IPS-15b (cell line): Measurements from ENCODE around the gene ANKZF1.

Experiments used
- H3K27me3 ChIP-seq: one replicate; pipeline ENCODE4 v1.6.1; 2013; ENCODE audit warnings: low read length; ENCODE audit not compliant: control insufficient read depth, insufficient read depth
- H3K36me3 ChIP-seq: one replicate; pipeline ENCODE4 v1.6.1; 2013; ENCODE audit warnings: low read length; ENCODE audit not compliant: control insufficient read depth, insufficient read depth
- H3K4me1 ChIP-seq: one replicate; pipeline ENCODE4 v1.6.1; 2013; ENCODE audit warnings: mild to moderate bottlenecking, low read length; ENCODE audit not compliant: control insufficient read depth, insufficient read depth
- H3K4me3 ChIP-seq: one replicate; pipeline ENCODE4 v1.5.1; 2013; ENCODE audit warnings: low read depth, low read length
- H3K9ac ChIP-seq: one replicate; pipeline ENCODE4 v1.6.1; 2013; ENCODE audit warnings: low read depth, mild to moderate bottlenecking, low read length
- H3K9me3 ChIP-seq: one replicate; pipeline ENCODE4 v1.6.1; 2013; ENCODE audit warnings: mild to moderate bottlenecking, low read length; ENCODE audit not compliant: control insufficient read depth, insufficient read depth

ANKZF1 gene

GRCh38 chr2:219282375-219282774 is 52.8 kb downstream of the ANKZF1 start:
- Histone ChIP-seq H3K9me3 (no peaks in the 10 kb centered on the region), H3K4me1 (peaks cover 14% of the 10 kb centered on the region), H3K36me3 (no peaks in the 10 kb centered on the region), H3K27me3 (peaks cover 4% of the 10 kb centered on the region), H3K9ac (no peak overlapping the region), H3K4me3 (no peak overlapping the region)

GRCh38 chr2:219282943-219283581 is 53.5 kb downstream of the ANKZF1 start:
- peaks cover 10% of the 10 kb centered on the region for H3K4me1 ChIP-seq
- peaks cover 2% of the 10 kb centered on the region for H3K27me3 ChIP-seq
- no peak overlapping the region for H3K4me3 ChIP-seq
- H3K36me3 ChIP-seq = no peaks in the 10 kb centered on the region
- H3K9ac ChIP-seq = no peak overlapping the region
- no peaks in the 10 kb centered on the region for H3K9me3 ChIP-seq

DNA sequence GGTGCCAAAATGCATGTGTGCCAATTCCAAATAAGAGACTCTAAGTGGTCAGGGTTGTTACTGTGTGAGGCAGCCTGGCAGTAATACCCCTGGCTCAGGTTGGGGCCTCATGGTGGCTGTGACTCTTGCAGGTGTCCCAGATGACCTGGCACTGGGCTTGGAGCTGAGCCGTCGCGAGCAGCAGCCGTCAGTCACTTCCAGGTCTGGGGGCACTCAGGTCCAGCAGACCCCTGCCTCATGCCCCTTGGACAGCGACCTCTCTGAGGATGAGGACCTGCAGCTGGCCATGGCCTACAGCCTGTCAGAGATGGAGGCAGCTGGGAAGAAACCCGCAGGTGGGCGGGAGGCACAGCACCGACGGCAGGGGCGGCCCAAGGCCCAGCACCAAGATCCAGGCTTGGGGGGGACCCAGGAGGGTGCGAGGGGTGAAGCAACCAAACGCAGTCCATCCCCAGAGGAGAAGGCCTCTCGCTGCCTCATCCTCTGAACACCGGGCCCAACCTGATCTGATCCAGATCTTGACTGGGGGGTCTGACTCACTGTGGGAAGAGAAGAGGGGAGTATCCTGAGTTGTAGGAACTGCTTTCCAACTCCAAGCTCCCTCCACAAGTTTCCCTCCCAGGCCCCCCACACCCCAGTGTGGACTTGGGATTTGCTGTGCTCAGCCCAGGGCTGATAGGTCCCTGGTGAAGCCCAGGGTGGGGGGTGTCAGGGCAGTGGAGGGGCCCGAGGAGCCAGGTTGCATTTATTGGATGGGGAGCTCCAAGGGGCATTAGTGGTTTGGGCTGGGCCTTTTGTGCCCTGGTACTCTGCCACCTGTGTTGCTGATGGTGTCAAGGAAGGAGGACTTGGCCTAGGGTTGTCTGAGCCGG is 55.1 kb downstream of the ANKZF1 start:
- Histone ChIP-seq H3K36me3 (no peaks in the 10 kb centered on the region), H3K27me3 (no peaks in the 10 kb centered on the region), H3K4me1 (peaks cover 4% of the 10 kb centered on the region), H3K9ac (no peak overlapping the region), H3K4me3 (no peak overlapping the region), H3K9me3 (no peaks in the 10 kb centered on the region)

DNA sequence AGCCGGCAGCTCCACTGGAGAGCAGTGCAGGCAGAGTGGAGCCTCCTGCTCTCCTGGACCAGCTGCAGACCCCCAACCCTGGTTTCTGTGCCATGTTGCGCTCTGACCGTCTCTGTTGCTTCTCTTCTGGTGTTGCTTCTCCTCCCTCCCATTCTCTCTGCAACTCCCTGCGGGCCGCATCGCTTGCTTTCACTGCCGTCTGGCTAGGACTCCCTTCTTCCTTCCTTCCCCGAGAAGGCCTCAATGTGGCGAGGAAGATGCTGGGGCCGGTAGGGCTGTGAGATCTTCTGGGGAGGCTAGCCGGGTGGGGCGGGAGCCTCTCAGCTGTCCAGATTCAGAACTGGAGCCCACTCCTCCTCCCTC is 55.7 kb downstream of the ANKZF1 start:
- Histone ChIP-seq H3K9me3 (no peaks in the 10 kb centered on the region), H3K9ac (no peak overlapping the region), H3K36me3 (no peaks in the 10 kb centered on the region), H3K4me1 (peaks cover 4% of the 10 kb centered on the region), H3K4me3 (no peak overlapping the region), H3K27me3 (no peaks in the 10 kb centered on the region)

- peak overlapping the region; percentile 46 for H3K4me3 ChIP-seq
- H3K9me3 ChIP-seq = no peaks in the 10 kb centered on the region
- H3K4me1 ChIP-seq = peaks cover 4% of the 10 kb centered on the region
- H3K36me3 ChIP-seq = no peaks in the 10 kb centered on the region
- H3K27me3 ChIP-seq = no peaks in the 10 kb centered on the region
- H3K9ac ChIP-seq = no peak overlapping the region
Observed at GRCh38 chr2:219285894-219286425, 56.4 kb downstream of the ANKZF1 start.
